ENCODE results near the gene C14orf119.

DNA sequence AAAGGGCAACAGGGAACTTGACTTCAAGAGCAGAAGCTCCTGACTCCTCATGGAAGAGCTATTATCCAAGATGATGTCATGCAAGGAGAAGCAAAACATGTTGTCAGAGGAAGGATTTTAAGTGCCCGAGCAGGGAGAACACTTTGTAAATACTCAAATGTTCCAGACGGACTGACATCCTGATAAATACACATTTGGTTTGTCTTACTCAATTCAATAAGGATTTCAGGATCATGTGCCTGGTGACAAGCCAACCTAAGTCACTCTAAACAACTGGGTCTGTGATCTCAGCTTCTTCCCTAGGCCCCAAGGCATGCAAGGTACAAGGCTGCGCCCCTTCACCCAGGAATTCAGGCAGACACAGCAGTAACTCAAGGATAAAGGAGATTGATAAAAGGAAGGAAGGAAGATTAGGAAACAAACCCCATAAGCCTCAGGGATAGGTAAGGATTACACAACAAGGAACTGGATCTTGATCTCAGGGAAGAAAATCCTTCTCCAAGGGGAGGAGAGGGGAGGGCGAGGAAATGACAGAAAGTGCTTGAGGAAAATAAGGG is 50.6 kb downstream of the C14orf119 start:
- TF ChIP-seq, protein P1, sequence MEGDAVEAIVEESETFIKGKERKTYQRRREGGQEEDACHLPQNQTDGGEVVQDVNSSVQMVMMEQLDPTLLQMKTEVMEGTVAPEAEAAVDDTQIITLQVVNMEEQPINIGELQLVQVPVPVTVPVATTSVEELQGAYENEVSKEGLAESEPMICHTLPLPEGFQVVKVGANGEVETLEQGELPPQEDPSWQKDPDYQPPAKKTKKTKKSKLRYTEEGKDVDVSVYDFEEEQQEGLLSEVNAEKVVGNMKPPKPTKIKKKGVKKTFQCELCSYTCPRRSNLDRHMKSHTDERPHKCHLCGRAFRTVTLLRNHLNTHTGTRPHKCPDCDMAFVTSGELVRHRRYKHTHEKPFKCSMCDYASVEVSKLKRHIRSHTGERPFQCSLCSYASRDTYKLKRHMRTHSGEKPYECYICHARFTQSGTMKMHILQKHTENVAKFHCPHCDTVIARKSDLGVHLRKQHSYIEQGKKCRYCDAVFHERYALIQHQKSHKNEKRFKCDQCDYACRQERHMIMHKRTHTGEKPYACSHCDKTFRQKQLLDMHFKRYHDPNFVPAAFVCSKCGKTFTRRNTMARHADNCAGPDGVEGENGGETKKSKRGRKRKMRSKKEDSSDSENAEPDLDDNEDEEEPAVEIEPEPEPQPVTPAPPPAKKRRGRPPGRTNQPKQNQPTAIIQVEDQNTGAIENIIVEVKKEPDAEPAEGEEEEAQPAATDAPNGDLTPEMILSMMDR (IDR thresholded peaks at IDR 0.05) = no peak
- TF ChIP-seq POLR2A (IDR thresholded peaks at IDR 0.05) = no peak

All from thyroid gland (tissue), 4 donors.